Measurements from ENCODE around the gene PPM1L.

PPM1L gene

GRCh38 chr3:160860346-160860745 lies 104.3 kb downstream of the PPM1L start:
- H3K4me3 ChIP-seq (ENCODE audit: low read length), result no peak overlapping the region
- H3K4me1 ChIP-seq (ENCODE audit: control insufficient read depth, insufficient read depth, low read length), result no peaks in the 10 kb centered on the region
- H3K9ac ChIP-seq (ENCODE audit: low read depth, low read length), result no peak overlapping the region
- no peak overlapping the region for H3K4me2 ChIP-seq (ENCODE audit: low read length)
- no peaks in the 10 kb centered on the region for H3K36me3 ChIP-seq (ENCODE audit: insufficient read depth, low read length)
- no peaks in the 10 kb centered on the region for H3K27me3 ChIP-seq (ENCODE audit: control insufficient read depth, insufficient read depth, low read length)
- no peaks in the 10 kb centered on the region for H3K9me3 ChIP-seq (replicated peaks; ENCODE audit: low read length)

DNA sequence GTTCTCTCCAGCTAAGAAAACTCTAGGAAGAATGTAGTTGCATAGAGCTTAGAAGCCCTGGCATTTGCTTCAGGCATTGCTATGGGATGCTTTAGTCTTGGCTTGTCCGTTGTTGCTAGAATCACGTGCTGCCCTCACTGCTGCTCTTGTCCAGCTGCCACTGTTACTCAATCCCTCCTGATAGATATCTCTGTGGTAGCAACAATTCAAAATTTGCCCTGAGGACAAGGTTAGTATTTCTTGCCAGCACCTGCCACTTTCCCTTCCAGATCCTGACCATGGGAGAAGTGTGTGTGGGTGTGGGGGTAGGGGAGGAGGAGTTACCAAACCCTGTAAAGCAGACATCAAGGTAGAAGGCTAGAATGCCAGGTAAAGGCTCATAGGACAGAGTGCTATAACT lies 113.8 kb downstream of the PPM1L start:
- H3K9me3 ChIP-seq (replicated peaks; ENCODE audit: low read length), result no peaks in the 10 kb centered on the region
- H3K36me3 ChIP-seq (ENCODE audit: insufficient read depth, low read length), result no peaks in the 10 kb centered on the region
- H3K27me3 ChIP-seq (ENCODE audit: control insufficient read depth, insufficient read depth, low read length), result peaks cover 3% of the 10 kb centered on the region
- H3K9ac ChIP-seq (ENCODE audit: low read depth, low read length), result no peak overlapping the region
- peak overlapping the region; percentile 28 for H3K4me2 ChIP-seq (ENCODE audit: low read length)
- no peak overlapping the region for H3K4me3 ChIP-seq (ENCODE audit: low read length)
- peaks cover 6% of the 10 kb centered on the region for H3K4me1 ChIP-seq (ENCODE audit: control insufficient read depth, insufficient read depth, low read length)

- Histone ChIP-seq H3K9me3 (replicated peaks; ENCODE audit: low read length) (no peaks in the 10 kb centered on the region), H3K4me2 (ENCODE audit: low read length) (peak overlapping the region; percentile 28), H3K4me3 (ENCODE audit: low read length) (no peak overlapping the region), H3K36me3 (ENCODE audit: insufficient read depth, low read length) (no peaks in the 10 kb centered on the region), H3K4me1 (ENCODE audit: control insufficient read depth, insufficient read depth, low read length) (peaks cover 6% of the 10 kb centered on the region), H3K9ac (ENCODE audit: low read depth, low read length) (no peak overlapping the region), H3K27me3 (ENCODE audit: control insufficient read depth, insufficient read depth, low read length) (peaks cover 3% of the 10 kb centered on the region)
Observed at GRCh38 chr3:160870327-160870726, 114.3 kb downstream of the PPM1L start.

- no peak overlapping the region for H3K4me3 ChIP-seq (ENCODE audit: low read length)
- no peak overlapping the region for H3K4me2 ChIP-seq (ENCODE audit: low read length)
- no peak overlapping the region for H3K9ac ChIP-seq (ENCODE audit: low read depth, low read length)
Observed at GRCh38 chr3:160874736-160875135, 118.7 kb downstream of the PPM1L start.

GRCh38 chr3:160876643-160877042 lies 120.6 kb downstream of the PPM1L start:
- no peaks in the 10 kb centered on the region for H3K9me3 ChIP-seq (replicated peaks; ENCODE audit: low read length)
- no peak overlapping the region for H3K9ac ChIP-seq (ENCODE audit: low read depth, low read length)
- no peak overlapping the region for H3K4me2 ChIP-seq (ENCODE audit: low read length)
- no peaks in the 10 kb centered on the region for H3K4me1 ChIP-seq (ENCODE audit: control insufficient read depth, insufficient read depth, low read length)
- no peaks in the 10 kb centered on the region for H3K27me3 ChIP-seq (ENCODE audit: control insufficient read depth, insufficient read depth, low read length)
- no peak overlapping the region for H3K4me3 ChIP-seq (ENCODE audit: low read length)
- no peaks in the 10 kb centered on the region for H3K36me3 ChIP-seq (ENCODE audit: insufficient read depth, low read length)

More at GRCh38 chr3:160874736-160875135, 118.7 kb downstream of the PPM1L start:
- Histone ChIP-seq H3K4me1 (ENCODE audit: control insufficient read depth, insufficient read depth, low read length) (peaks cover 5% of the 10 kb centered on the region), H3K9me3 (replicated peaks; ENCODE audit: low read length) (no peaks in the 10 kb centered on the region), H3K27me3 (ENCODE audit: control insufficient read depth, insufficient read depth, low read length) (peaks cover 3% of the 10 kb centered on the region), H3K36me3 (ENCODE audit: insufficient read depth, low read length) (no peaks in the 10 kb centered on the region)

DNA sequence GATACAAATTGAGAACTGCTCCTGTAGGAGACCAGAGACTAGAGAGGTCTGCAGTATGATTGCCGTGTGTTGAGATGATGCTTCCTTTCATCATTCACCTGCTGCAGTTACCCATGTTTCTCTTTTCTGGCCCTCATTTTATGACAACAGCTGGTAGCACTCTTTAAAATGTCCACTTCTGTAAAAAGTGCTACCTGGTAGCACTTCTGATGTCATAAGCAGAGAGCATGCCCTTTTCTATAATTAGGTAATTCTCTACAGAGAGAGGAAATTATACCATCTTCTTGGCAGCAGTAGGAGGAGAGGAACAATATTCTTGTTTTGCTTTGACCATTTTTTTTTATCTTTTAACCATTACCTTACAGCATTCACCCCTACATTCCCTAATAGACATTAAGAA lies 123.8 kb downstream of the PPM1L start:
- H3K4me1 ChIP-seq (ENCODE audit: control insufficient read depth, insufficient read depth, low read length), result no peaks in the 10 kb centered on the region
- H3K4me2 ChIP-seq (ENCODE audit: low read length), result no peak overlapping the region
- no peaks in the 10 kb centered on the region for H3K9me3 ChIP-seq (replicated peaks; ENCODE audit: low read length)
- H3K36me3 ChIP-seq (ENCODE audit: insufficient read depth, low read length), result no peaks in the 10 kb centered on the region
- H3K4me3 ChIP-seq (ENCODE audit: low read length), result no peak overlapping the region
- H3K9ac ChIP-seq (ENCODE audit: low read depth, low read length), result no peak overlapping the region
- no peaks in the 10 kb centered on the region for H3K27me3 ChIP-seq (ENCODE audit: control insufficient read depth, insufficient read depth, low read length)

DNA sequence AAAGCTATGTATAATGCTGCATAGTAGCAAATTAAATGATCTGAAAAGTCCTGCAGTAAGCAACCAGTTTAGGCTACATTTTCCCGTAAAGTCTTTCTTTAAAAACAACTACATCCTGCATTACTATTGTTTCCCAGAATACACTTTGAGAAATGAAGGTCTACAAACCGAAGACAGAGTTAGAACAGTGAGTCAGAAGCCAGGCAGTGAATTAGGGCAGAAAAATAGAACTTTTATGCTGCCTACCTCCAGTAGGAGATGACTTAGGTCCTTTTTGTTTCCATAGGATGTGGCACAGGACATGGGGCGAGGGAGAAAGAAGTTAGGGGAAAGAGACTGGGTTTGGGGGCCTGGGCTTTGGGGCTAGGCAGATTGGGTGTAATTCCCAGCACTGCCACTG lies 127.3 kb downstream of the PPM1L start:
- Histone ChIP-seq H3K36me3 (ENCODE audit: insufficient read depth, low read length) (no peaks in the 10 kb centered on the region), H3K4me2 (ENCODE audit: low read length) (no peak overlapping the region), H3K27me3 (ENCODE audit: control insufficient read depth, insufficient read depth, low read length) (no peaks in the 10 kb centered on the region), H3K9ac (ENCODE audit: low read depth, low read length) (no peak overlapping the region), H3K4me3 (ENCODE audit: low read length) (no peak overlapping the region), H3K4me1 (ENCODE audit: control insufficient read depth, insufficient read depth, low read length) (peaks cover 11% of the 10 kb centered on the region), H3K9me3 (replicated peaks; ENCODE audit: low read length) (no peaks in the 10 kb centered on the region)

GRCh38 chr3:160885791-160886286 lies 129.8 kb downstream of the PPM1L start:
- Histone ChIP-seq H3K27me3 (ENCODE audit: control insufficient read depth, insufficient read depth, low read length) (no peaks in the 10 kb centered on the region), H3K36me3 (ENCODE audit: insufficient read depth, low read length) (no peaks in the 10 kb centered on the region), H3K4me2 (ENCODE audit: low read length) (peak overlapping the region; percentile 67), H3K4me3 (ENCODE audit: low read length) (peak overlapping the region; percentile 47), H3K4me1 (ENCODE audit: control insufficient read depth, insufficient read depth, low read length) (peaks cover 11% of the 10 kb centered on the region), H3K9me3 (replicated peaks; ENCODE audit: low read length) (no peaks in the 10 kb centered on the region), H3K9ac (ENCODE audit: low read depth, low read length) (no peak overlapping the region)

GRCh38 chr3:160886421-160886820 lies 130.4 kb downstream of the PPM1L start:
- Histone ChIP-seq H3K9ac (ENCODE audit: low read depth, low read length) (no peak overlapping the region), H3K36me3 (ENCODE audit: insufficient read depth, low read length) (no peaks in the 10 kb centered on the region), H3K4me1 (ENCODE audit: control insufficient read depth, insufficient read depth, low read length) (peaks cover 11% of the 10 kb centered on the region), H3K9me3 (replicated peaks; ENCODE audit: low read length) (no peaks in the 10 kb centered on the region), H3K4me2 (ENCODE audit: low read length) (no peak overlapping the region), H3K27me3 (ENCODE audit: control insufficient read depth, insufficient read depth, low read length) (no peaks in the 10 kb centered on the region), H3K4me3 (ENCODE audit: low read length) (no peak overlapping the region)

GRCh38 chr3:160893207-160893606 lies 137.2 kb downstream of the PPM1L start:
- Histone ChIP-seq H3K4me2 (ENCODE audit: low read length) (no peak overlapping the region), H3K4me1 (ENCODE audit: control insufficient read depth, insufficient read depth, low read length) (no peaks in the 10 kb centered on the region), H3K27me3 (ENCODE audit: control insufficient read depth, insufficient read depth, low read length) (no peaks in the 10 kb centered on the region), H3K36me3 (ENCODE audit: insufficient read depth, low read length) (no peaks in the 10 kb centered on the region), H3K9ac (ENCODE audit: low read depth, low read length) (no peak overlapping the region), H3K9me3 (replicated peaks; ENCODE audit: low read length) (no peaks in the 10 kb centered on the region), H3K4me3 (ENCODE audit: low read length) (no peak overlapping the region)

GRCh38 chr3:160904691-160905090 lies 148.7 kb downstream of the PPM1L start:
- Histone ChIP-seq H3K4me1 (ENCODE audit: control insufficient read depth, insufficient read depth, low read length) (no peaks in the 10 kb centered on the region), H3K36me3 (ENCODE audit: insufficient read depth, low read length) (no peaks in the 10 kb centered on the region), H3K4me3 (ENCODE audit: low read length) (no peak overlapping the region), H3K9ac (ENCODE audit: low read depth, low read length) (no peak overlapping the region), H3K4me2 (ENCODE audit: low read length) (no peak overlapping the region), H3K27me3 (ENCODE audit: control insufficient read depth, insufficient read depth, low read length) (no peaks in the 10 kb centered on the region), H3K9me3 (replicated peaks; ENCODE audit: low read length) (no peaks in the 10 kb centered on the region)

DNA sequence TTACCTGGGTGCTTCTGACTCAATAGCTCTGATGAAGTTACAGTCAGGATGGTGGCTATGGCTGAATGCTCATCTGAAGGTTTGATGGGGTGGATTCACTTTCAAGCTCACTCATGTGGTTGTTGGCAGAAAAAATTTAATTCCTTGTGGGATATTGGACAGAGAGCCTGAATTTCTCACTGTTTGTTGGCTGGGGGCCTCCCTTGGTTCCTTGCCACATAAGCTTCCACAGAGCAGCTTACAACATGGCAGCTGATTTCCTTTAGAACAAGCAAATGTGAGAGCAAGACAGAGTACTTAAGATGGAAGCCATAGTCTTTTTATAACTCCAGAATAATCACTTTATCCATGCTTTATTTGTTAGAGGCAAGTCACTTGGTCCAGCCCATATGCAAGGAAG lies 150.6 kb downstream of the PPM1L start:
- no peak overlapping the region for H3K9ac ChIP-seq (ENCODE audit: low read depth, low read length)

More for the DNA sequence above, 150.6 kb downstream of the PPM1L start:
- Histone ChIP-seq H3K9me3 (replicated peaks; ENCODE audit: low read length) (no peaks in the 10 kb centered on the region), H3K27me3 (ENCODE audit: control insufficient read depth, insufficient read depth, low read length) (no peaks in the 10 kb centered on the region), H3K4me2 (ENCODE audit: low read length) (no peak overlapping the region), H3K36me3 (ENCODE audit: insufficient read depth, low read length) (no peaks in the 10 kb centered on the region), H3K4me1 (ENCODE audit: control insufficient read depth, insufficient read depth, low read length) (no peaks in the 10 kb centered on the region), H3K4me3 (ENCODE audit: low read length) (no peak overlapping the region)
